Endothelial cell of umbilical vein (primary cell): ENCODE data around the gene VPS13A. TPM values are rescaled to one million over a fixed set of nuclear protein-coding genes. Genes with fewer than 3 reads are reported as not detected.

Source experiments
- BruUV-seq: library from RNA; stranded (reverse); fragments of 400-500 nt; replicated peaks from 2 replicates; lab custom pipeline; 2021; lab: Mats Ljungman, UMichigan
- CTCF ChIA-PET: fragments of 300-600, 350-600 bp; sonication (Branson Sonifier 250); formaldehyde crosslinking; loops from one replicate; lab custom pipeline; 2021; ENCODE audit warnings: antibody characterized with exemption, inconsistent platforms; lab: Charles Lee
- POLR2A ChIA-PET: fragments of 300-600, 350-600 bp; sonication (Branson Sonifier 250); formaldehyde crosslinking; loops from one replicate; lab custom pipeline; 2021; ENCODE audit warnings: antibody characterized with exemption, inconsistent platforms; lab: Charles Lee
- DNase-seq: peaks from one replicate; pipeline ENCODE4 v3.0.0-alpha.2; 2011; ENCODE audit warnings: low read depth, low spot score
- FAIRE-seq: peaks from 2 replicates; lab custom pipeline; 2011; peaks lifted over from hg19 to GRCh38; lab: Jason Lieb, UNC
- H2AFZ ChIP-seq: 2 replicates; pipeline ENCODE4 v1.6.0; 2012; ENCODE audit warnings: low read depth, low read length, control low read depth, inconsistent platforms
- H3K27ac ChIP-seq: 2 replicates; pipeline ENCODE4 v1.5.1; 2011; ENCODE audit warnings: low read depth, mild to moderate bottlenecking, control low read depth, low read length, moderate library complexity; ENCODE audit not compliant: insufficient read depth
- H3K27me3 ChIP-seq, 2 experiments: 2 replicates each; pipeline versions ENCODE4 v1.6.0 to v1.6.1; 2011; ENCODE audit warnings: low read length in 2 of 2, mixed read lengths in 1 of 2; ENCODE audit not compliant: control insufficient read depth in 2 of 2, insufficient read depth in 2 of 2
- H3K36me3 ChIP-seq, 2 experiments: 2 replicates in 1 of 2; 3 replicates in 1 of 2; pipeline ENCODE4 v1.5.1; 2011; ENCODE audit warnings: low read length in 2 of 2, mild to moderate bottlenecking in 1 of 2, moderate library complexity in 1 of 2; ENCODE audit not compliant: control insufficient read depth in 2 of 2, insufficient read depth in 2 of 2; ENCODE audit errors: extremely low read depth in 1 of 2
- H3K4me1 ChIP-seq: 3 replicates; pipeline ENCODE4 v1.5.1; 2011; ENCODE audit warnings: mild to moderate bottlenecking, low read length; ENCODE audit not compliant: control insufficient read depth, insufficient read depth; ENCODE audit errors: extremely low read depth
- H3K4me2 ChIP-seq: 2 replicates; pipeline ENCODE4 v1.6.1; 2011; ENCODE audit warnings: low read length, control low read depth, mixed read lengths; ENCODE audit not compliant: insufficient read depth
- H3K4me3 ChIP-seq, 3 experiments: fragments of 200-600 bp in 1 of 3; sonication (generic), shearing (Covaris generic) in 1 of 3; replicated peaks in 1 of 3; 2 replicates each; pipeline ENCODE4 v1.5.1; 2011 to 2016; ENCODE audit warnings: control low read depth in 3 of 3, low read length in 3 of 3, mild to moderate bottlenecking in 2 of 3, inconsistent platforms in 1 of 3, low read depth in 1 of 3, moderate library complexity in 1 of 3; ENCODE audit not compliant: insufficient read depth in 1 of 3
- H3K79me2 ChIP-seq: 2 replicates; pipeline ENCODE4 v1.6.0; 2012; ENCODE audit warnings: low read length, inconsistent platforms; ENCODE audit not compliant: control insufficient read depth, insufficient read depth
- H3K9ac ChIP-seq: replicated peaks from 2 replicates; pipeline ENCODE3; 2011; ENCODE audit warnings: low read length, control low read depth; ENCODE audit not compliant: insufficient read depth; ENCODE audit errors: extremely low read depth
- H3K9me1 ChIP-seq: replicated peaks from 3 replicates; pipeline ENCODE4 v1.6.0; 2011; ENCODE audit warnings: mild to moderate bottlenecking, low read length; ENCODE audit not compliant: control insufficient read depth, insufficient read depth; ENCODE audit errors: extremely low read depth
- H3K9me3 ChIP-seq: replicated peaks from 2 replicates; pipeline ENCODE4 v1.5.1; 2012; ENCODE audit warnings: low read length, inconsistent platforms; ENCODE audit not compliant: control insufficient read depth, insufficient read depth
- H4K20me1 ChIP-seq: replicated peaks from 2 replicates; pipeline ENCODE3; 2011; ENCODE audit warnings: mild to moderate bottlenecking, low read length; ENCODE audit not compliant: control insufficient read depth, insufficient read depth; ENCODE audit errors: extremely low read depth
- CTCF ChIP-seq, 2 donors: IDR thresholded peaks; 1 replicate in 1 of 2; 2 replicates in 1 of 2; pipeline ENCODE4 v1.5.1; 2011; ENCODE audit warnings: low read length in 2 of 2, mild to moderate bottlenecking in 2 of 2, moderate library complexity in 2 of 2, control low read depth in 1 of 2, inconsistent platforms in 1 of 2, low read depth in 1 of 2; ENCODE audit not compliant: insufficient read depth in 1 of 2; ENCODE audit errors: extremely low read depth in 1 of 2
- EZH2 ChIP-seq: IDR thresholded peaks from 2 replicates; pipeline ENCODE4 v1.6.1; 2012; ENCODE audit warnings: borderline replicate concordance, low read depth, mild to moderate bottlenecking, moderate library complexity, low read length, inconsistent platforms; ENCODE audit not compliant: severe bottlenecking
- FOS ChIP-seq: IDR thresholded peaks from 2 replicates; pipeline ENCODE4 v1.6.1; 2011; ENCODE audit warnings: mild to moderate bottlenecking, low read length, moderate library complexity, borderline replicate concordance; ENCODE audit not compliant: insufficient read depth
- JUN ChIP-seq: IDR thresholded peaks from 2 replicates; pipeline ENCODE4 v1.6.1; 2011; ENCODE audit warnings: borderline replicate concordance, low read depth; ENCODE audit not compliant: insufficient read length, insufficient read depth
- MAX ChIP-seq: IDR thresholded peaks from 2 replicates; pipeline ENCODE4 v1.6.1; 2011; ENCODE audit not compliant: insufficient read depth, insufficient read length
- POLR2A ChIP-seq: IDR thresholded peaks from 2 replicates; pipeline ENCODE4 v1.6.1; 2012; ENCODE audit warnings: low read depth, mild to moderate bottlenecking, control low read depth, low read length
- POLR2AphosphoS5 ChIP-seq: IDR thresholded peaks from 2 replicates; pipeline ENCODE4 v1.6.1; 2012; ENCODE audit warnings: low read depth, mild to moderate bottlenecking, control low read depth, low read length, moderate library complexity; ENCODE audit not compliant: insufficient read depth
- dilution Hi-C: fragments of 300-500 bp; cut with MboI; formaldehyde crosslinking; loops from one replicate; pipeline ENCODE4 v1.15.0; 2019; ENCODE audit warnings: low sequenced_read_pairs; ENCODE audit not compliant: extremely low pct_ligation_motif_present
- intact Hi-C: fragments of 100-400 bp; cut with micrococcal nuclease; formaldehyde crosslinking; loops from one replicate; pipeline ENCODE4 v1.10.0; 2022
- polyA plus RNA-seq, 4 experiments: library from polyadenylated mRNA; depleted of rRNA in 3 of 4; stranded (reverse) in 3 of 4; unstranded in 1 of 4; fragments of >200 nt; gene quantifications; 2 replicates each; pipeline versions ENCODE4 v1.2.1 to v1.2.3, GENCODE V29; 2011 to 2012; ENCODE audit warnings: missing spikeins in 1 of 4
- total RNA-seq: library from RNA; stranded (reverse); gene quantifications from 2 replicates; pipeline ENCODE4 v1.2.3, GENCODE V29; 2021

The VPS13A gene
- total and polyA plus RNA-seq, 2 donors (not counting 3 experiments of a cell fraction or from before 2014, with no cell fraction given) = 4.7 to 33.3 TPM

GRCh38 chr9:77418226-77418625, 240.9 kb downstream of the VPS13A start:
- H3K9me3 ChIP-seq = no peaks in the 10 kb centered on the region
- H3K4me1 ChIP-seq = peaks cover 48% of the 10 kb centered on the region
- no peak overlapping the region for H3K4me3 ChIP-seq
- no peaks in the 10 kb centered on the region for H3K27me3 ChIP-seq
- TF ChIP-seq JUN (no peak), FOS (no peak), MAX (no peak), POLR2A (no peak), EZH2 (no peak), POLR2AphosphoS5 (no peak), CTCF (IDR thresholded peaks at IDR 0.05; ENCODE audit: extremely low read depth in 1 of 2, insufficient read depth in 1 of 2, low read depth in 1 of 2, low read length in 2 of 2) (no peak)
- H3K9ac ChIP-seq = no peak overlapping the region
- no peak overlapping the region for H3K27ac ChIP-seq
- intact Hi-C loops (no loop called here), dilution Hi-C loops (no loop called here)
- no TSS peak for BruUV-seq
- POLR2A ChIA-PET = no interaction called here
- H3K4me2 ChIP-seq = no peak overlapping the region
- no peaks in the 10 kb centered on the region for H3K9me1 ChIP-seq
- H3K79me2 ChIP-seq = no peaks in the 10 kb centered on the region
- H4K20me1 ChIP-seq = no peaks in the 10 kb centered on the region
- FAIRE-seq (no peak), DNase-seq (no peak)
- no peak overlapping the region for H2AFZ ChIP-seq
- H3K36me3 ChIP-seq = no peaks in the 10 kb centered on the region
- CTCF ChIA-PET = interaction anchor here (1.0 to 3.0 kb wide), 7 partner anchors 12 to 126 kb away, joined by 3 to 20 read pairs (median 4); no protein-coding TSS in a partner anchor
